ENCODE data around the gene SLC9A7.

DNA sequence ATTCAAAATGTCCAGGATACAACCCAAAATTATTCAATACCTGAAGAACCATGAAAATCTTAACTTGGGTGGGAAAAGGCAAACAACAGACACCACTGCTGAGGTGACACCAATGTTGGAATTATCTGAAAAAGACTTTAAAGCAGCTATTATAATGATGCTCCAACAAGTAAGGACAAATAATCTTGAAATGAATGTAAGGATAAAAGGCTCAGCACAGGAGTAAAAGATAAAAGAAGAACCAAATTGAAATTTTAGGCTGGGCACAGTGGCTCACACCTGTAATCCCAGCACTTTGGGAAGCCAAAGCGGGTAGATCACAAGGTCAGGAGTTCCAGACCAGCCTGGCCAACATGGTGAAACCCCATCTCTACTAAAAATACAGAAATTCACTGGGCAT, 4.0 kb upstream of the SLC9A7 start:
- TF ChIP-seq POLR2A (IDR thresholded peaks at IDR 0.05; ENCODE audit: low read depth, low read length) (no peak), POLR2AphosphoS5 (IDR thresholded peaks at IDR 0.05; ENCODE audit: low read depth, low read length) (no peak)

Measured in GM12891 (cell line).